LNCaP clone FGC (cell line): ENCODE data around the gene GRK1.

ENCODE experiments used
- DNase-seq: peaks from one replicate; pipeline ENCODE4 v3.0.0-alpha.2; 2011; ENCODE audit warnings: low read depth
- H3K4me3 ChIP-seq: 2 replicates; pipeline ENCODE4 v1.5.1; 2011; ENCODE audit warnings: mild to moderate bottlenecking, low read depth, low read length, control low read depth
- TF ChIP-seq, protein P1 (sequence below): IDR thresholded peaks from 2 replicates; pipeline ENCODE4 v1.5.1; 2012; ENCODE audit warnings: mild to moderate bottlenecking; ENCODE audit not compliant: control insufficient read depth, insufficient read depth; ENCODE audit errors: extremely low read depth

The GRK1 gene

DNA sequence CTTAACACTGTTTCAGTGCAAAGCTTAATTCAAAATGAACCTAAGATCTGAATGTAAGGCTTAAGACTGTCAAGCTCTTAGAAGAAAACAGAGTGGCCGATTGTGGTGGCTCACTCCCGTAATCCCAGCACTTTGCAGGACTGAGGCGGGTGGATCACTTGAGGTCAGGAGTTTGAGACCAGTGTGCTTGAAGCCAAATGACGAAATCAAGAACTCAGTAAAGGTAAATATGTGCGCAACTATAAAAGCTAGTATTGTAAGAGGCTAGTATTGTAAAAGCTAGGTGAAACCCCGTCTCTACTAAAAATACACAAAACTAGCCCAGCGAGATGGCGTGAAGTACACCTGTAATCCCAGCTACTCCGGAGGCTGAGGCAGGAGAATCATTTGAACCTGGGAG, 21.7 kb upstream of the GRK1 start:
- no peak overlapping the region for H3K4me3 ChIP-seq
- TF ChIP-seq, protein P1, sequence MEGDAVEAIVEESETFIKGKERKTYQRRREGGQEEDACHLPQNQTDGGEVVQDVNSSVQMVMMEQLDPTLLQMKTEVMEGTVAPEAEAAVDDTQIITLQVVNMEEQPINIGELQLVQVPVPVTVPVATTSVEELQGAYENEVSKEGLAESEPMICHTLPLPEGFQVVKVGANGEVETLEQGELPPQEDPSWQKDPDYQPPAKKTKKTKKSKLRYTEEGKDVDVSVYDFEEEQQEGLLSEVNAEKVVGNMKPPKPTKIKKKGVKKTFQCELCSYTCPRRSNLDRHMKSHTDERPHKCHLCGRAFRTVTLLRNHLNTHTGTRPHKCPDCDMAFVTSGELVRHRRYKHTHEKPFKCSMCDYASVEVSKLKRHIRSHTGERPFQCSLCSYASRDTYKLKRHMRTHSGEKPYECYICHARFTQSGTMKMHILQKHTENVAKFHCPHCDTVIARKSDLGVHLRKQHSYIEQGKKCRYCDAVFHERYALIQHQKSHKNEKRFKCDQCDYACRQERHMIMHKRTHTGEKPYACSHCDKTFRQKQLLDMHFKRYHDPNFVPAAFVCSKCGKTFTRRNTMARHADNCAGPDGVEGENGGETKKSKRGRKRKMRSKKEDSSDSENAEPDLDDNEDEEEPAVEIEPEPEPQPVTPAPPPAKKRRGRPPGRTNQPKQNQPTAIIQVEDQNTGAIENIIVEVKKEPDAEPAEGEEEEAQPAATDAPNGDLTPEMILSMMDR: no peak
- peak; percentile 52 for DNase-seq

DNA sequence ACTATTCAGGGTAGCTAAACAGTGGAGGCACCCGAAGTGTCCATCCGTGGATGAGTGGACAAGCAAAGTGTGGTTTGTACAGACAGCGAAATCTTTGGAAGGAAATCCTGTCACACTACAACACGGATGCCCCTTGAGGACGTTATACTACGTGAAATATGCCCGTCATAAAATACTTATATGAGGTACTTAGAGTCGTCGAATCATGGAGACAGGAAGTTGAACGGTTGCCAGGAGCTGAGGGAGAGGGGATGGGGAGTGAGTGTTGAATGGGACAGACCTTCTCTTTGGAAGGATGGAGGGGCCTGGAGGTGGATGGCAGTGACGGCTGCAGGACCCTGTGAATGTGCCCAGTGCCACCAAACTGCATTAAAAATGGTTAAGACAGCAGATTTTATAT, 20.6 kb upstream of the GRK1 start:
- no peak for DNase-seq
- TF ChIP-seq, protein P1: no peak
- no peak overlapping the region for H3K4me3 ChIP-seq

DNA sequence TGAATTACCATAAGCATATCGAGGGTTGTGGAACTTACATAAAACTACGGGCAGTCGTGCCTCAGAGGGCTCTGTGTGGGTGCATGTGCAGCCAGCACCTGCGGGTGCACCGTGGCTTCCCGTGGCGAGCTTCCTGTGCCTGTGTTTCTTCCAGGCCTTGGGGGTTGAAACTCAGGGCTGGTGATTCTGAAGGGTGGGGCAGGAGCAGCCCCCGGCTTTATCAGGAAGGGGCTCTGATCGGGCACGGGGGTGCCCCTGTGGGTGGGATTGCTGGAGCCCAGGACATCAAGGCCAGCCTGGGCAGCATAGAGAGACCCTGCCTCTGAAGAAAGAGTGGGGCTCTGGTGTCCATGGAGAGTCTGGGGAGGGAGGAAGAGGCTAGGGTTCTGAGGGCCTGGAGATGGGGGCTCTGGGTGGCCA, 20.1 kb upstream of the GRK1 start:
- no peak overlapping the region for H3K4me3 ChIP-seq
- TF ChIP-seq, protein P1: no peak
- no peak for DNase-seq

DNA sequence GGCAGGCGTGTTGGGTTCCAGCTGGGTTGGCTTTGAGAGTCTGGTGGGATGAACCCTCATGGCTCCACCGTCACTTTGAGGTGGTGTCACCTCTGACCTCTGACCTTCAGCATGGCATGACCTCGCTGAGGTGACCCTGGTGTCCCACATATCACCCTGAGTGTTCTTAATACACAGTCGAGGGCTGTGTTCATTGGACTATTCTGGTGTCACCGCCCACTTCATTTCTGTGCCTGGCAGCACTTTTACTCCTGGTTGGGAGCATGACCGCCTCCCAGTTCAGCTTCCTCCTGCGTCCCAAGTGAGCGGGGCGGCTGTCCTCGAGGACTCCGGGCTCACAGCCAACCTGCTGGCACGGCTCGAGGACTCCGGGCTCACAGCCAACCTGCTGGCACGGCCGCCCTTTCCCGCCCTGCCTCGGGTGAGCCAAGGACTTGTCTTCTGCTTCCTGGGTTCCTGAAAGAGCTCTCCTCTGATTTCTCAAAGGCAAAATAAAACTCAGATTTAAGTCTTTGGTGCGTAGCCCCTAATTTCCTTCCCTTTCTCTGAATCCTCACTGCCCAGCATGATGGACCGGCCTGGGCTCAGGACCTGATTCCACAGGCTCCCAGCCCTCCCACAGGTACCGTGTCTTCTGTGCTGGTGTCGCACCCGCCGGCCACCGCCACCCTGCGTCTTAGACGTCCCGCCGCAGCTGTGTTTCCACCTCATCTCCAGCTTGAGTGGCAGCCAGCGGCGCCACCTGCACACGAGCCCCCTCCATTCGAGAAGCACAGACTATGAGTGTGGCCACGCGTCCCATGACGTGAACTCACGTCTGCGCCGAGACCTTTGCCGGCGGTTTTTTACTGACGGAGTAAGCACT, 19.4 kb upstream of the GRK1 start:
- no peak overlapping the region for H3K4me3 ChIP-seq
- TF ChIP-seq, protein P1: no peak
- DNase-seq: peak; percentile 77

DNA sequence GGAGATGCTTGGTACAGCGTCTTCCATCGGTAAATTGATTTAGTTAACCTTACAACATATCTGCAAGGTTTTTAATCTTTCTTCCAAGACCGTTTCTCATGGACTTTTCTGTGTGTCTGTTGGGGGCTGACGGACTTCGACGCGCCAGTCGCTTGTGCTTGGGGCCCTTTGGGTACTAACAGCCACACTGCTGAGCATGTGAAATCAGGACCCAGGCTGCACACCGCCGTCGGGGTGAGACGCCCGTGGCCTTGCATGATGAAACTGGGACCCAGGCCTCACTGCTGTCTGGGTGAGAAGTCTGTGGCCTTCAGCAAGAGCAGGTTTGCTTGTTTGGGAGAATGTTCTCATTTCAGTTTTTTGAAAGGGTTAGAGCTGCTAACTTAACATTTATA, 18.8 kb upstream of the GRK1 start:
- no peak for DNase-seq
- TF ChIP-seq, protein P1: no peak
- H3K4me3 ChIP-seq: no peak overlapping the region

DNA sequence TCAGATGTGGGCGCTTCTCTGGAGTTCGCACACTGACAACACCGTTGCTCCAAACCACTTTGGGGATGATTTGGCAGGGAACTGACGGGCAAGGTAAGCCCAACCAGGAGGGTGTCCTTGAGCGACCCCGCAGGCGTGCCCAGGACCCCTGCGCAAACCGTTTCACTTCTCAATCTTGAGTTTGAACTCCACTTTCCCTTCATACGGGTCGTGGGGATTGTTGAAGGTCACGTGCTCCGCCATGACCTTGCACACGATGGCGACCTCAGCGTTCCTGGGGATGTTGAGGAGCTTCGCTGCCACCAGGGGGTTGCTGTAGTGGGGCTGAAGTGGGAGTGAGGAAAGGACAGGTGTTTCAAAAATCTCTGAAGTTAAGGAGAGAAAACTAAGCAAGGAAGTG, 17.8 kb upstream of the GRK1 start:
- TF ChIP-seq, protein P1: no peak
- DNase-seq: no peak
- no peak overlapping the region for H3K4me3 ChIP-seq

DNA sequence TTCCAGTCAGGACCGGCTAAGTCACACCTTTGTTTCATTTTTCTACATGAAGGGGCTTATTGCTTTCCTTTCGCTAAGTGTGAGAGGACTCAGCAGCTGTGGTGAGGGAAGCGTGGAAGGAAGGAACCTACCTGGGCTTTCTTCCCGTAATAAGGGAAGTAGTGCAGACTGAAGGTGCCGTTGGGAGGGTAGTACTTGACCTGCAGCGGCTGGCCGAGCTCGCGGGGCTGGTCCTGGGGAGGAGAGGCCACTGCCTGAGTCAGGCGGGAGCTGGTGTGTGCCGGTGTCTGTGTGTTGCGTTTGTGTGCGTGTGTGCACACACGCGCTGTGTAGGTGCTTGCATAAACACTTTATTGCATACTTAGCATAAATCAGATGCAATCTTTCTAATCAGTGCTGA, 16.7 kb upstream of the GRK1 start:
- no peak for DNase-seq
- TF ChIP-seq, protein P1: no peak
- no peak overlapping the region for H3K4me3 ChIP-seq
